Activated CD4-positive, alpha-beta T cell treated with anti-CD3 and anti-CD28 coated beads for 1 hour (primary cell): ENCODE results near the gene BBIP1.
A peak's percentile ranks its signal among the peaks of the same experiment; 100 is the strongest.
"Not testable (repeated sequence)": the region's sequence is repeated elsewhere in the genome, so short reads cannot be mapped to it uniquely, and the experiment has no call there.

Source experiments
- DNase-seq: peaks from one replicate; pipeline ENCODE4 v3.0.0-alpha.2; 2020

Gene BBIP1

DNA sequence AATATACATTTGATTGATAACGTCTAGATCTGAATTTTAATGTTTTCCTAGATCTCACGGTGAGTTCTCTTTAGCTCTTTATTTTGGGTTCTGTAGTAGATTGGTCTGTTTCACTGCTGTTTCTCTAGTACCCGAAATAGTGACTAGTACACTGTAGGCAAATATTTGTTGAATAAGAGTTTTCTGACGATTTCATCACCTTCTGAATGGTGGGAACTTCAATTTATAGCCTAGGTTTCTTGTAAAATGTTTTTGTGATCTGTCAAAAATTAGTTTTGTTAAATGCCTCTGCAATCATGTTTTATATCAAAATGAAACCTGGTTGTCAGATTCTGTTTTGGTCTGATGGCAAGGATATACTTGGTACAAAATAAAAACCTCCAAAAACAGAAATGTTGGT is 37.1 kb downstream of the BBIP1 start:
- DNase-seq, result no peak

DNA sequence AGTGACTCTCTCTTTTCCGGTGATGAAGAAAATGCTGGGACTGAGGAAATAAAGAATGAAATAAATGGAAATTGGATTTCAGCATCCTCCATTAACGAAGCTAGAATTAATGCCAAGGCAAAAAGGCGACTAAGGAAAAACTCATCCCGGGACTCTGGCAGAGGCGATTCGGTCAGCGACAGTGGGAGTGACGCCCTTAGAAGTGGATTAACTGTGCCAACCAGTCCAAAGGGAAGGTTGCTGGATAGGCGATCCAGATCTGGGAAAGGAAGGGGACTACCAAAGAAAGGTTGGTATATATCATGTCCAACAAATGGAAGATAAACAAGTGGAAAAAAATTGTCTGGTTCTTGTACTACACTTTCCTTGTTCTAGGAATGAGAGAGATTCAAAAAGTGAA is 37.7 kb downstream of the BBIP1 start:
- no peak for DNase-seq

DNA sequence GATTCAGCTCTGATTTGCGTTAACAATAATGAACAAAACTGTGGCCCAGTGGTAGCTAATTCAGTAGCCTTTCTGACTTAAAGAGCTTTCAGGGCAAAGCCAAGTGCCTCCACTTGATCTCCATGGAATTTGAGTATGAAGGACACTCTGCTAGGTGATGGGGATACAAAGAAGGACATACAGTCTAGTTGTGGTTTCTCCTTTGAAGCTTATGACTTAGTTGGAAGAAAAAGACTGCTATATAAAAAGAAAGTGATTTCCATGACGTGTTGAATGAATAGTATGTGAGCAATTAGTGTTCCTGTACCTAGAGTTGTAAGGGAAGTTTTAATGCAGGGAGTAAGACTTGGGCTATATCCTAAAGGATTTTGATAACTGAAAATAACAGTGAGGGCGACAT is 39.0 kb downstream of the BBIP1 start:
- no peak for DNase-seq

DNA sequence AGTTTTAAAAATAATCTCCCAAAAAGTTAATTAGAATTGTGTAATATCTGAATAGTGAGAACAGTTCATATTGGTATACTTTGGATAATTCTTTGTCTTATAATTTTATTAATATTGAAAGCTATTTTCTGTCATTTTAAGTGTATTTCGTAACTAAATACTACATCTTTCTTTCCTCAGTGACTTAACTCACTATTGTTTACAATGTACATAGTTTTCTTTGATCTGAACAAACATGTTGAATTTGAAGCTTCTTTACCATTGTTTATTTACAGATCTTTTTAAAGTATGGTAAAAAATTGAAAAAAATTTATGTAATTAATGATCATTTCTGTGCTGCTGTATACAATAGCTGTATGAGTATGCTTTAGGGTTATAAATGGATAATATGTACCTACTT is 42.2 kb downstream of the BBIP1 start:
- DNase-seq, result no peak

DNA sequence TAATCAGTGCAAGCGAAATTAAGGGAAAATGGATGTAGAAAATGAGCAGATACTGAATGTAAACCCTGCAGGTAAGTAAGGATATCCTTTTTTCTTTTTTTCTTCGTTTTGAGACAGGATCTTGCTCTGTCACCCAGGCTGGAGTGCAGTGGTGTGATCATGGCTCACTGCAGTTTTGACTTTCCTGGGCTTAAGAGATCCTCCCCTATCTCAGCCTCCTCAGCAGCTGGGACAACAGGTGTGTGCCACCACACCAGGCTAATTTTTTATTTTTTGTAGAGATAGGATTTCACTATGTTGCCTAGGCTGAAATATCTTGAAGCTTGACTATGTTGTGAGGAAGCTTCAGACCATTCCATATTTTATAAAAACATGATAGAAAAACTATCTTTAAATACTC is 43.0 kb downstream of the BBIP1 start:
- no peak for DNase-seq

DNA sequence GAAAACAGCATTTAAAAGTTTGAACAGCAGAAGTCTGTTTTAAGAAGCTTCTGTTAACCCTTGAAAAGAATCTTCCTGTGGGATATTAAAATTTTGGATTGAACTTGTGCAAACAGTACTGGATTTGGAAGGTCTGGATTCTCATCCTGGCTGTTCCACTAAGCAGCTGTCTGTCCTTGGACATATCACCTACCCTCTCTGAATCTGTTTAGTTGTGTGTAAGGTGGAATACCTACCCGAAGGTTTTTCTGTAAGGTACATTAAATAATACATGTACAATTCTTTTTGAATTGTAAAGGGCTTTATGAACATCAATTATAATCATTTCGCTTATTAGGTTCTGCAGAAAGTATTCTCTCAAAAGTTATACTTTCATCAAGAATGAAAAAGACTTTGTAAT is 45.0 kb downstream of the BBIP1 start:
- DNase-seq, result no peak

DNA sequence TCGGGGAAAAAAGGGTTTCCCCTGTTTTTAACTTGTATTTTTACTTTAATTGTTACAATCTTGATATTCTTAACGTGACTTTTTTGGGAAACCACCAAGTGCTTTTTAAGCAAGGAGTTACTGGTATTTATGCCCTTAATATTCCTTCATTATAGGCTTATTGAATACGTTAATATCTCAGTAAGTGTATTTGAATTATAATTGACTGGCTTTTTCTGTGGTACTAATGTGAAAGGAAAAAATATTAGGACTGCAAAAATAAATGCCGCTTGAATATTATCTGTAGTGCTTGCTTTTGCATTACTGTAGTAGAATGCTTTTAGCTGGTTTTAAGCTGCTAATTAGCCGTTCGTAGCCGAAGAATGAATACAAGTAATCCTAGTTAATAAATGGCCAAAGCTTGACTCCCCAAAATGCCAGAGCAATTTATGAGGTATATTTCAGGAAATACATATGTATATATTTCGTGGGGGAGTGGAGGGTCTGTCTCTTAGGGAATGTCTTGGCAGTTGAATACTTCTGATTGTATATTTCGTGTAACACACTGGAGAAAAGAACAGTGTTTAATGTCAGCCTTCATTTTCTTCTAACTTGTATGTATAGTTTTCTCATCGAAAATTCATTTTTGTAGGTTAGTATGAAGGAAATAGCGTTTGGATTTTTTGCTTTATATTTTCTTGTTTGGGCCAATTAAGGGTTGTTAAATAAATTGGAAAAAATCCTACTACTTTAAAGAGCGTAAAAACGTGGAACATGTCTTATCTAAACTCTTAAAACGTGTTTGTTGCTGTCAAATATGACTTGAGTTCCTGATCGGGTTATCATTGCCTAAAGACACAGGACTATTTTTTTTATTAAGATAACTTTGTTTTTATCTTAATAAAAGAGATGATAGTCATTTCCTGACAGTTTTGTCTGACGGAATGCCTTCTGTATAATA is 45.7 kb downstream of the BBIP1 start:
- no peak for DNase-seq

DNA sequence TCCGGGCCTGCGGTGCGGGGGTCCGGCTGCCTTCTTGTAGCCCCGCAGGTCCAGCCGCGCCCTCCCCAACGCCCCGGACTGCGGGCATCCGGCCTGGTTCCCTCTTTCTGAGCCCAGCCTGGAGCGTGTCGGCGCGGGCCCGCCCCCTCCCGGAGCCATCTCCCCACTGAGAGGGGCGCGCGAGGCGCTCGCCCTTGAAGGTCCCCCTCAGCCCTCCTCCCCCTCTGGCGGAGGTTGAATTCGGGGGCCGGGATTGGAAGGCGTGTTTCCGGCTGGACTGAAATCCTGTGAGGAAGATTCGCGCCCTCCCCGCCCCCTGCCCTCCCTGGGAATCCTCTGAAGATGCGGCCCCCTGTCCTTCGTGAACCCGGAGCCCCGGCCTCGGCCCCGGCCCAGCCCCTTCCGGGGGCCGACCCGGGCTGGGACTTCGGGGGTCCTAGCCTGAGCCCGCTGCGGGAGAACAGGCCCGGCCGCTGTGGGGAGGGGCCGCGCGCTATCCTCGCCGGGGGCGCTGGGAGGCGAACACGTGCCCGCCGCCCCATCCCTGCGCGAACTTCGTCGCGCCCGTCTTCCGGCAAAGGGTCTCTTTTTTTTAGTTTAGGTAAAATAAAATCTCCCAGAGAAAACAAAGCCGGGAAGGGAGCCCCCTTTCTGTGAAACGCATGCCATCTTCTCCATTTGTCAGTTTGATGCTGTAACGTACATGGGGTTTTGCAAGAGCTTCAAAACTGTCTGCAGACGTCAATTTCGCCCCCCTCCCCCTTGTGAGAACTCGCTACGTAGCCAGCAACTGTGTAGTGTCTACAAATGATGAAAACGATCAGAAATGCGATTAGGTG is 46.6 kb downstream of the BBIP1 start:
- peak; percentile 64 for DNase-seq

DNA sequence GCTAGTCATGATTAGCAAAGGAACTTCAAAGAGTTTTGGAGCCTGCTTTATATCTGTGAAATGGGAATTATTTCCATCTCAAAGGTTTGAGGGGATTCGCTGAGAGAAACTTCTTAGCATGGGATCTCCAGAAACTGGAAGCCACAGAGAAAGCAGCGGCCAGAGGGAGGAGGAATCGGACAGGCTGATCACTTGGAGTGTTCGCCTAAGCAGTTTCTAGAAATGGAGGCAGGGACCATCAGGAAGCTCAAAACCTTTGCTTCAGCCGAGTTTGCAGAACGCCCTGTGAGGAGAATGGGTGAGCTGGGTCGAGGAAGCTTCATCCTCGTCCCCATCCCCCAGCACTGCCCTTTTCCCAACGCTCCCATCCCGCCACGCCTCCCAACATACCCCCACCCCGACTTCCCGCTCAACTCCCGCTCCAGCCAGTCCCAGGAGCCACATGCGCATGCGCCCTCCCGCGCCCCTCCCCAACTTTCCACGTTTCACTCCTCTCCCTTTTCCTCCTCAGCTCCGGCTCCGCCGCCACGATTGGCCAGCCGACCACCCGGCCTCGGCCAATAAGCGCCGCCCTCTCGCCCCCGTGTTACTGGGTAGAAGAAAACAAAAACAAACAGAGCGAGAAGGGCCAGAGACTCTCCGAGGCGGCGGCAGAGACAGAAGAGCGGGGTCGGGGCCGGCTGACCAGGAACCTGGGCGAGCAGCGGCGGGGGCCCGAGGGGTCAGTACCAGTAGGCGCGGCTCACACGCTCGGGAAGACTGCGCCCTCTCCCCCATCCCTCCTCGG is 47.5 kb downstream of the BBIP1 start, which contains the start of gene PDCD4:
PDCD4 (plus strand) TSS at position 631 of the 787 bp plus-strand sequence. CDS start 4,100 bp downstream, outside the sequence.
- DNase-seq, result peak; percentile 86

DNA sequence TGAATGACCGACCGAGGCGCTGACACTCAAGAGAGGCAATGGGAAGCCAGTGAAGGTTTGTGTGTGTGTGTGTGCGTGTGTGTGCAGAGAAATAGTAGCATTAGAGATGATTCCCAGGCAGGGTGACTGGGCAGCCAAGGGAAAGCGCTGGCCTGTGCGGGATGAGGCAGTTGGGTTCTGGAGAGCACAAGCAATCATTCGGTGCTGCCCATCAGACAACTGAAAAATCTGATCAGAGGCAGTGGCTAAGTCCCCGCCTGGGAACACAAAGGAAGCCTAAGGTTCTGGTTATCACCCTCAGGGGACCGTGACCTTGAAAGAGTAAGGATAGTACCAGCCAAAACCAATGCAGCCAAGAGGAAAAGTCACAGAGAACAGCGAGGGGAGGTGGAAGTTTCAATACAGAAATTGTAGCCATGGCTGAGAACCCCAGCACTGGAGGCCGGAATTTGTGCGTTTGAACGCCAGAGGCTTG is 48.1 kb downstream of the BBIP1 start:
- no peak for DNase-seq

DNA sequence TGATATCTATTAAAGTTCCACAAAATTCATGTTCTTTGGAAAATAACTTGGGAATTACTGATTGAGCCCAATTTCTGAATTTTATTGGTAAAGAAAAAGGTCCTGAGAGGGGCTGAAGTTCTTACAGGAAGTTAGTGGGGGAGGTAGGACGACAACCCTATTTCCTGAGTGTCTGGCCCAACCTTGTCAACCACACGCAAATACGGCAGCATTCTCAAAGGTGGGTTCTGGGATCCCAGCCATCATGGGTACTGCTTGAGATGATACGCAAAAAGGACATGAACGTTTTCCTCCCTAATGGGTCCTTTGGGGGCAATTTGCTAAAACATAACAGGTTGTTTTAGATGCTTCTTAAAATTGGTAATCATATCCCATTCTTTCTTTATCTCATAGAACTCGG is 50.0 kb downstream of the BBIP1 start:
- no peak for DNase-seq

DNA sequence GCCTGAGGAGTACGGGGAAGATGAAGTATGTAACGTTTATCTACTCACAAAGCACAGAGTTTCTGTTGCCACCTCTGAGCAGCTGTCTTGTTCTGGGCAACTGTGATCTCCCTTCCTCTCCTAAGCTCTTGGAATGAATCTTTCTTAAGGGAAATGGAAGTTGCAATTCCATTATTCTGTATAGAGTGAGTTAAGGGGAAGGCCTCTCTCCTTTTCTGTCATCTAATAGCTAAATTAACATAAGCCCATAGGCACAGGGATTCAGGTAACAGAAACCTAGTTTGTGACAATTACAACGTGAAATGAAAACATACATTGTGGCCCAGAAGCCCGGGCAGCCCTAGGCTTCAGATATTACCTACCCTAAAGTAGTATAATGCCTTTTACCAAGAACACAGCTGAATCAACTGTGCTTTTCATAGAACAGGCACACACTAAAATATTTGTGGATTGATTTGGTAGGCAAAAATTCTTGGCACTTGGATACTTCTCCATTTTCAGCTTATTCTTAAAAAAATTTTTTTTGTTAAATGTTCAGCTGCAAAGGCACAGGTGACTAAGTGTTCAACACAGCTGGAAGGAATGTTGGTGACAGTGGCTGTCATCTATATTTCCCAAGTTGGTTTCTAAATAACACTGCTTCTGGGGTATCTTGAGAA is 51.0 kb downstream of the BBIP1 start:
- DNase-seq, result no peak

DNA sequence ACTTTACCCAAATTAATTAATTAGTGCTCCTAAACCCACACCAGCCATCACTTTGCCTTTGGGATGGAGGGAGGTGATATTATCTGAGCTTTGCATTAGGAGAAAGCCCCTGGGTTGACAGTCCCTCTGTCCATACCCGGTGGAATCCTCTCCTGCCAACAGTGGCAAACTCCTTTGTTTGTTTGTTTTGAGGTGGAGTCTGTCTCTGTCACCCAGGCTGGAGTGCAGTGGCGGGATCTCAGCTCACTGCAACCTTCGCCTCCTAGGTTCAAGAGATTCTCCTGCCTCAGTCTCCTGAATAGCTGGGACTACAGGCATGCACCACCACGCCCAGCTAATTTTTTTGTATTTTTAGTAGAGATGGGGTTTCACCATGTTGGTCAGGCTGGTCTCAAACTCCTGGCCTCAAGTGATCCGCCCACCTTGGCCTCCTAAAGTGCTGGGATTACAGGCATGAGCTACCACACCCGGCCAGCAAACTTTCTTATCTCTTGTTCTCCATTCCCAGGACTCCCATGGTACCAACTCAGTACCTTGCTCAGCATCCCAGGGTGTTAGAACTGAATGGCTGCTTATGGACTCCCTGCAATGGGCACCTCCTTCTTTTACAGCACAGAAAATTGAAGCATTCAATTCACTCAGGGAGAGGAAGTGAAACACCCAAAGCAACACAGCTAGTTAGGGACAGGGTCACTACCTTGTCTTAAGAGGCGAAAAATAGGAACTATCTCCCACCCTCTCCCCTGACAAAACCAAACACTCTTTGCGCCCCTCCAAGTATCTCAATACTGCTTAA is 51.8 kb downstream of the BBIP1 start:
- not testable (repeated sequence) for DNase-seq

DNA sequence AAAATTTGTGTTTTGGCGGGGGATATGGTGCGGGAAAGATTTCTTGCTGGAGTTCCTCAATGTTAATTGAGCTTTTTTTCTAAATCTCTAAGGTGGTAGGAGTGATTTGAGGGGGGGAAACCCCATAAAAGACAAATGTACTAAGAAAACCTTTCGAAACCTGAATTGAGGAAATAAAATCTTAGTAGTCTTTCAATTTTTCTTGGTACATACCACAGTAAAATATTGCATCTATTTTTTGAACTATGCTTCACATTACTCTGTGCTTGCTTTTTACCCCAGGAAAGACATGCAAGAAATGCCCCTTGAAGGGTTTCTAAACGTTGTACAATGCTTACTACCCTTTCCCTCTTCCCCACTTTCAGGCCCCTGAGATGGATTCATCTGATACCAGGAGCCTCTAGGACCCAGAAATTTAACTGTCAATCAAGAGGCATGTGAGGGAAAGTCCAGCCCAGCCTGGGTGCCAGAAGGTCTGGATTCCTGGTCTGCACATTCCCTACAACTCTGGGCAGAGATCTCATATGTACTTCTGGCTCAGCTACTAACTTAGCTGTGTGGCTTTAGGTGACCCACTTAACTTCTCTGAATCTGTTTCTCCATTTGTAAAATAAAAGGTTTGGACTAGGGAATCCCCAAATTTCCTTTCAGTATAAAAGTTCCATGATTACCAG is 53.0 kb downstream of the BBIP1 start:
- no peak for DNase-seq

DNA sequence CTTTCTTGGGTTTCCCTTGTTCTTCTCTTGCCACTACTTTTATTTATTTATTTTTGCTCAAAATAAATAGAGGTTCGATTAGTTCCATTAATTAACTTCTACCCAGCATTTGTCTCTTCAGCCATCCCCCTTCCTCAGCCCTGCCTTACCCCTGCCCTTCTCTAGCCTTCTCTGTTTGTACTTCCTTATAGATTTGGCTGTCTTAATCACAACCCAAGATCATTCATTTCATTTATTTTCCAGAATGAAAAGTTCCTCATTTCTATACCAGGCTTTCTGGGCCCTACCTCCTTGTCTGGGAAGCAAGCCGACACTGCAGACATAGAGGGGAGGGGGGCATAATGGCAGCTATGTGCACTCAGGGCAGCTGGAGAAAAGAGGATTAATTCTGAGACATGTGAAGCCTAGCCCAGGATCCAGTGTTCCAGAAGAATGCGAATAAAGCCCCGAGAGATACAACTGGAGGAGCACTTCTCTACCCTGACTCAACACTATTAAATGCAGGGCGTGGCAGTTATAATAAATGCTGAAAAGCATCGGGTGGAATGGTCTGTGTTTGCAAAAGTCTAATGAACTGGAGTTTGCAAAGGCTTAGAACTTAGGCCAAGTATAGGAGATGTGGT is 53.7 kb downstream of the BBIP1 start:
- DNase-seq, result no peak

DNA sequence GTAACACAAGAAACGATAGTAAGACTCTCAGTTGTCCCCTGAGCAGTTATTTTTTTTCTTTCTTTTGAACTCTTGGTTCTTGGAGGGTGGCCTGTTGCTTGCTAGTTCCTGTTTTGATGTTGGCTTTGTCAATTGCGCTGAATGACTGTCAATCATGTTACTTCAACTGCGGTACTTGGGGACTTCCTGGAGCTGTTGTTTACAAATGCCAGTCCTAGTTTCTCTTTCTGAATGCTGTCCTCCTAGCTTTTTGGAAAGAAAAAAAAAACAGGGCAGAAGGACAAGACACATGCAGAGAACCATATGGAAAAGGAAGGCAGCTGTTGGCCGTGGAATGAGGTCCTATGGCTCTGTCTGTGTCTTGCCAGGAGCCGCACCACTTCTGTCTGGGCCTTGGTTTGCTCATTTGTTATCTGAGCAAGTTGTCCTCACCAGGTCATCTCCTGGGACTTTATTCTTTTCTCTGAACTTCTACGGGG is 54.3 kb downstream of the BBIP1 start:
- DNase-seq, result no peak

DNA sequence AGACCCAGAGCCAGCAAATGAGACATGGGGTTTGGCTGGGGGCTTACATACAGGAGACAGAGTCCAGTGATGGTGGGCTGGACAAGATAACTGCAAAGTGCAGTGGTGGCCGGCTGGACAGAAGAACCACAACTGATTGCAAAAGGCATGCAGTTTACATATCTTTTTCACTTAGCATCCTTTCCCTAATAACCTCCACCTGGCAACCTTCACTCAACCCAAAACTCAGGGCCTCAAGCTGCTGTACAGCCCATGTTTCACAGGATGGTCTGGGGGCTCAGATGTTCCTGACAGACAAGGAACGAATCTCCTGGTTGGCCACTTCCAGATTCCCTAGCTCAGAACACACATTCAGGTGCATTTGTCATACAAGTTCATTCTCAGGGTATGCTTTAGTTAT is 55.0 kb downstream of the BBIP1 start:
- no peak for DNase-seq

DNA sequence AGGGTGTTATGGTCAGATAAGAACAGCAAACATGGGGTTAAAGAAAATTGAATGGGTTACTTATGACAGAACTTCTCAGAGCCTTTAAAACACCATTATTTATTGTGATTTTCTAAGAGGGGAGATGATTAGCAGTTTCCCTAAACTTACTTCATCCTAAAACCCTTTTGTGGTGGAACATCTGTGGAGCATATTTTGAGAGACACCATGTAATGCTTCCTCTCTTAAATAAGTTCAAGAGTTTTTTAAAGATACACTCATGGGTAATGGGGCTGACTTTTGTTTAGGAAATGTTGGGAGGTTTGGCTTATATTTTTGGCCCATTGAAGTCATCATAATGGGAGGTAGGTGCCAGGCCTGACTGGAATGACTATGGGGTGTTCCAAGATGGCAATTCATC is 55.6 kb downstream of the BBIP1 start:
- no peak for DNase-seq

DNA sequence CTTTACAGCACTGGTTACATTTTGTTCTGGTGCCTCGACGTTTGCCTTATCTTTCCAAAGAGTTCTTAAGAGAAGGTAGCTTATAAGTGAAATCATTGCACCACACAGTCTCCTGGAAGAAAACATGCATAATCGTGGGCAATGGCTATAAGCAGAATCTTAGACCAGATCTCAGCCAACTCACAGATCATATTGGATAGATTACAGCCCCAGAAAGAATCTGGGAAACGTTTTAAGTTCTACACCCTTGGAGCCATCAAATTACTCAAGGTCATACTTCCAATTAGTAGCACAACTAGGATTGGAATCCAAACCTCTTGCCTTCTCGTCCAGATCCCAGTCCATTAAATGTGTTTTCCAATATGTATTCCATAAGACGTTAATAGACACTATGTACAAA is 56.0 kb downstream of the BBIP1 start:
- no peak for DNase-seq

DNA sequence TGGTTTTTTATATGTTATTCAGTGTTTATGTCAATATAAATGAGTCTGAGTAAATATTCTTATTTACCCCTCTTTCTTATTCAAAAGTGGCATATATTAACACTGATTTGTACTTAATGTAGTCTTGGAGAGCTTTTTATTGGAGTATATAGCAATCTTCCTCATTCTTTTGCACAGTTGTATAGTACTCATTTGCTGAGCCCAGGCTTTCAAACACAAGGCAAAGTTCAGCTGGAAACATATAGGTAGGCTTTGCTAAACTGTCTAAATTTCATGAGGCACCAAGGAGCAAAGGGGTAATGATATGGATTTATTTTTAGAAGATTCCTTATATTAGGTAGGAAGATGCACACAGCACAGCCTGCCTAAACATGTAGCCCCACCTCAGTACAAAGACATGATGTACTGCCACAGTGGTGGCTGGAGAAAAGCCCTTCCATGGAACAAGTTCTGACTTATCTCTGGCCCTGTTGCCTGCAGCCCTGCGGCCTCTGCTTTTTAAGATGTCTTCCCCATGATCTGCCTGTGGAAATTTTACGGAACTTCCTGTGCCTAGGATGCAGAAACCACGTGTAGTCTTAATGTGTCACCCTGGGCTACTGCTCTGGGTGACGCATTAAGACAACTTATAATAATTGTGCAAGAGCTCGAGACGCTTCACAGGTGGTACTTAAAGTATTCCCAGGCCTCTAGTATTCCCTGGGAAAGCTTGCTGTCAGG is 56.9 kb downstream of the BBIP1 start:
- DNase-seq, result no peak
